Prostate gland (tissue), 2 donors: ENCODE data around the gene EIF2D. TPM values are rescaled to one million over a fixed set of nuclear protein-coding genes. Genes with fewer than 3 reads are reported as not detected.
A peak's percentile ranks its signal among the peaks of the same experiment; 100 is the strongest.

Experiments
- DNase-seq: peaks from one replicate; pipeline ENCODE4 v3.0.0-alpha.2; 2019; ENCODE audit warnings: low spot score
- H3K27ac ChIP-seq, 2 donors: fragments of 200-600 bp; sonication (generic); 2 replicates each; pipeline ENCODE4 v1.5.1; 2017 to 2019
- H3K27me3 ChIP-seq: fragments of 200-600 bp; sonication (generic); replicated peaks from 2 replicates; pipeline ENCODE4 v1.5.1; 2019; ENCODE audit not compliant: insufficient read depth
- H3K36me3 ChIP-seq, 2 donors: fragments of 200-600 bp; sonication (generic); 1 replicate in 1 of 2; 2 replicates in 1 of 2; pipeline versions ENCODE4 v1.5.1 to v1.8.1; 2017 to 2019
- H3K4me1 ChIP-seq: fragments of 200-600 bp; sonication (generic); replicated peaks from 2 replicates; pipeline ENCODE4 v1.5.1; 2019
- H3K4me3 ChIP-seq, 2 donors: fragments of 200-600 bp; sonication (generic); 2 replicates each; pipeline ENCODE4 v1.5.1; 2017 to 2019
- H3K9me3 ChIP-seq: fragments of 200-600 bp; sonication (generic); 2 replicates; pipeline ENCODE4 v1.5.1; 2017
- POLR2A ChIP-seq: fragments of 450-650 bp; IDR thresholded peaks from one replicate; pipeline ENCODE4 v1.6.1; 2016; ENCODE audit warnings: antibody characterized with exemption, mild to moderate bottlenecking
- POLR2AphosphoS5 ChIP-seq: sonication (generic); formaldehyde crosslinking; IDR thresholded peaks from one replicate; pipeline ENCODE4 v1.6.1; 2017; ENCODE audit warnings: antibody characterized with exemption
- WGBS: methylation state at CpG from one replicate; pipeline ENCODE4 v1.1.5; 2018; 5-methylcytosine and 5-hydroxymethylcytosine counted together
- intact Hi-C: fragments of 100-400 bp; cut with DNase I; formaldehyde crosslinking; loops from one replicate; pipeline ENCODE4 v1.14.2; 2022
- total RNA-seq, 2 donors: library from RNA; depleted of rRNA; stranded (reverse); fragments of >200 nt; gene quantifications; one replicate each; pipeline ENCODE4 v1.1.0, GENCODE V29; 2016
- TF ChIP-seq, protein P1 (sequence below), 4 experiments: fragments of 200-600 bp in 2 of 4; fragments of 450-650 bp in 2 of 4; sonication (generic) in 2 of 4; IDR thresholded peaks; 1 replicate in 3 of 4; 2 replicates in 1 of 4; pipeline ENCODE4 v1.5.1; 2016 to 2019; ENCODE audit warnings: antibody characterized with exemption in 4 of 4, mild to moderate bottlenecking in 2 of 4, moderate library complexity in 2 of 4

The EIF2D gene
- total RNA-seq, 2 donors from 2014 or later, result 42.8 to 60.2 TPM

GRCh38 chr1:206595581-206596318 lies 16.5 kb downstream of the EIF2D start:
- Histone ChIP-seq H3K36me3 (peaks cover 0 to 10% of the 10 kb centered on the region in 2 donors), H3K9me3 (no peaks in the 10 kb centered on the region), H3K4me1 (peaks cover 3% of the 10 kb centered on the region), H3K27ac (peak overlapping the region in 1 of 2 donors; percentile 39), H3K27me3 (no peaks in the 10 kb centered on the region), H3K4me3 (no peak overlapping the region)
- no peak for DNase-seq
- intact Hi-C loops, result no loop called here
- TF ChIP-seq, protein P1, sequence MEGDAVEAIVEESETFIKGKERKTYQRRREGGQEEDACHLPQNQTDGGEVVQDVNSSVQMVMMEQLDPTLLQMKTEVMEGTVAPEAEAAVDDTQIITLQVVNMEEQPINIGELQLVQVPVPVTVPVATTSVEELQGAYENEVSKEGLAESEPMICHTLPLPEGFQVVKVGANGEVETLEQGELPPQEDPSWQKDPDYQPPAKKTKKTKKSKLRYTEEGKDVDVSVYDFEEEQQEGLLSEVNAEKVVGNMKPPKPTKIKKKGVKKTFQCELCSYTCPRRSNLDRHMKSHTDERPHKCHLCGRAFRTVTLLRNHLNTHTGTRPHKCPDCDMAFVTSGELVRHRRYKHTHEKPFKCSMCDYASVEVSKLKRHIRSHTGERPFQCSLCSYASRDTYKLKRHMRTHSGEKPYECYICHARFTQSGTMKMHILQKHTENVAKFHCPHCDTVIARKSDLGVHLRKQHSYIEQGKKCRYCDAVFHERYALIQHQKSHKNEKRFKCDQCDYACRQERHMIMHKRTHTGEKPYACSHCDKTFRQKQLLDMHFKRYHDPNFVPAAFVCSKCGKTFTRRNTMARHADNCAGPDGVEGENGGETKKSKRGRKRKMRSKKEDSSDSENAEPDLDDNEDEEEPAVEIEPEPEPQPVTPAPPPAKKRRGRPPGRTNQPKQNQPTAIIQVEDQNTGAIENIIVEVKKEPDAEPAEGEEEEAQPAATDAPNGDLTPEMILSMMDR (IDR thresholded peaks at IDR 0.05), result no peak
- TF ChIP-seq POLR2AphosphoS5, result no peak
- TF ChIP-seq POLR2A, result no peak
- 63% methylated on average over 7 of the region's 7 CpGs for WGBS

GRCh38 chr1:206593351-206593925 lies 18.8 kb downstream of the EIF2D start:
- TF ChIP-seq POLR2AphosphoS5 (no peak), POLR2A (no peak)
- TF ChIP-seq, protein P1 (IDR thresholded peaks at IDR 0.05), result no peak
- DNase-seq, result no peak
- WGBS, result 85% methylated on average over 7 of the region's 7 CpGs
- Histone ChIP-seq H3K9me3 (no peaks in the 10 kb centered on the region), H3K27me3 (no peaks in the 10 kb centered on the region), H3K4me3 (no peak overlapping the region), H3K27ac (no peak overlapping the region), H3K36me3 (no peaks in the 10 kb centered on the region), H3K4me1 (peaks cover 3% of the 10 kb centered on the region)
- intact Hi-C loops, result no loop called here

DNA sequence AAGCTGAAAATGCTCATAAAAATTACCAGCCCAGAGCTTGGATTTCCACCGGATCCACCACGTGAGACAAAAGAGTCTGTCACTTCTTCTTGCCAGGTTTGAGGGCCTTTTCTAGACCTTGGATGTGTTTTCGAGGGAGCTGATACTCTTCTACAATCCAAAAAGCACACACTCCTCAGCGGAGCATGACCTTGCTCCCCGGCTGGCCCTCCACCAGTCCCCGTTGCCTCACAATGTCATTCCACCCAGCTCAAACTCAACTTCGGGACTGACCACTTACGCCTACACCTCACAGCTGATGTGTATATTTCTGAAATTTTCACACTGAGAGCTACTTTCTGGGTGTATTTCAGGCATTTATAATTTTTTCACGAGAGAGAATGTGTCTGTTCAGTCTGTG lies 20.6 kb downstream of the EIF2D start:
- no peak for DNase-seq
- Histone ChIP-seq H3K4me3 (no peak overlapping the region), H3K27ac (no peak overlapping the region), H3K9me3 (no peaks in the 10 kb centered on the region), H3K36me3 (no peaks in the 10 kb centered on the region), H3K4me1 (peaks cover 3% of the 10 kb centered on the region), H3K27me3 (no peaks in the 10 kb centered on the region)
- intact Hi-C loops, result no loop called here
- TF ChIP-seq POLR2AphosphoS5 (no peak), POLR2A (no peak)
- TF ChIP-seq, protein P1 (IDR thresholded peaks at IDR 0.05), result no peak
- WGBS, result 93% methylated on average over 9 of the region's 9 CpGs

DNA sequence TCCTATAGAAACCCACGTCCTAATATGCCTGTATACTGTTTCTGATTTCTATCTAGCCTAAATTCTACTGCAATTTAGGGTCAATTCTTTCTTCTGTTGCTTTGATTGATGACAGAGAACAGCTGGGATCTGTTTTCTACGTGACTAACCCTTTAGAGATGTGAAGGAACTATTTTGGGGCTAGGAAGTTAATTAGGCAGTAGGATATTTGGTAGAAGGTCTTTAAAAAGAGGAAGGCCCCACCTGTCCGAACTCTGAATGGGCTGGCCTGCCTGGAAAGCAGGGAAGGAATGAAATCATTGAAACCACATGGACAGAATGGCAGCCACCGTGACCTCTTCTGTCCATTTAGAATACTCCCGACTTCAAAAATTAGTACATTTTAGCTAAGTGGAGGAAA lies 21.0 kb downstream of the EIF2D start:
- no peaks in the 10 kb centered on the region for H3K36me3 ChIP-seq
- TF ChIP-seq POLR2A, result no peak
- TF ChIP-seq POLR2AphosphoS5, result no peak
- TF ChIP-seq, protein P1 (IDR thresholded peaks at IDR 0.05), result no peak
- H3K4me3 ChIP-seq, result no peak overlapping the region
- no peak for DNase-seq
- intact Hi-C loops, result no loop called here
- no peaks in the 10 kb centered on the region for H3K9me3 ChIP-seq
- peaks cover 8% of the 10 kb centered on the region for H3K4me1 ChIP-seq
- H3K27me3 ChIP-seq, result no peaks in the 10 kb centered on the region
- WGBS, result 85% methylated on average over 5 of the region's 5 CpGs
- H3K27ac ChIP-seq, result no peak overlapping the region
